AG09309 (cell line): ENCODE measurements around the gene SMCO2.

ENCODE experiments used
- DNase-seq: peaks from one replicate; pipeline ENCODE4 v3.0.0-alpha.2; 2010; ENCODE audit warnings: low read depth
- H3K4me3 ChIP-seq: 2 replicates; pipeline ENCODE4 v1.5.1; 2011; ENCODE audit warnings: mild to moderate bottlenecking, low read depth, low read length, moderate library complexity; ENCODE audit not compliant: control insufficient read depth
- CTCF ChIP-seq: IDR thresholded peaks from 2 replicates; pipeline ENCODE4 v1.5.1; 2011; ENCODE audit warnings: mild to moderate bottlenecking, low read depth, low read length, inconsistent platforms; ENCODE audit not compliant: insufficient read depth, control insufficient read depth; ENCODE audit errors: missing control alignments

SMCO2 gene

GRCh38 chr12:27451036-27451825 lies 4.7 kb downstream of the SMCO2 start:
- no peak for TF ChIP-seq CTCF
- no peak overlapping the region for H3K4me3 ChIP-seq
- no peak for DNase-seq

GRCh38 chr12:27453421-27453820 lies 6.9 kb downstream of the SMCO2 start:
- TF ChIP-seq CTCF = no peak
- no peak overlapping the region for H3K4me3 ChIP-seq
- no peak for DNase-seq

- no peak for TF ChIP-seq CTCF
- DNase-seq = no peak
- H3K4me3 ChIP-seq = no peak overlapping the region
Measured at GRCh38 chr12:27455589-27455988, 9.1 kb downstream of the SMCO2 start.

- DNase-seq = no peak
- no peak overlapping the region for H3K4me3 ChIP-seq
- TF ChIP-seq CTCF = no peak
Measured at GRCh38 chr12:27456618-27457017, 10.1 kb downstream of the SMCO2 start.

GRCh38 chr12:27460471-27460978 lies 14.0 kb downstream of the SMCO2 start:
- no peak for TF ChIP-seq CTCF
- DNase-seq = no peak
- H3K4me3 ChIP-seq = no peak overlapping the region

- TF ChIP-seq CTCF = no peak
- H3K4me3 ChIP-seq = no peak overlapping the region
- DNase-seq = peak; percentile 44
Measured at GRCh38 chr12:27462151-27462694, 15.7 kb downstream of the SMCO2 start.
